H1 (cell line): ENCODE data around the gene CNPY2. TPM values are rescaled to one million over a fixed set of nuclear protein-coding genes. Genes with fewer than 3 reads are reported as not detected.

Experiments used
- CTBP2 ChIP-seq: IDR thresholded peaks from 2 replicates; pipeline ENCODE4 v1.7.0; 2011; ENCODE audit warnings: borderline replicate concordance, mild to moderate bottlenecking, moderate library complexity, mixed read lengths, low read length; ENCODE audit not compliant: insufficient read depth, insufficient read length
- JUND ChIP-seq: IDR thresholded peaks from 2 replicates; pipeline ENCODE4 v1.6.1; 2011; ENCODE audit warnings: mild to moderate bottlenecking, improper control_type of control experiment, low read length
- POU5F1 ChIP-seq: IDR thresholded peaks from 2 replicates; pipeline ENCODE4 v1.6.1; 2011; ENCODE audit warnings: low read depth, mild to moderate bottlenecking, low read length, moderate library complexity
- SIN3A ChIP-seq, 2 experiments: IDR thresholded peaks in 1 of 2; conservative IDR thresholded peaks in 1 of 2; 2 replicates each; pipeline ENCODE4 v1.6.1; 2011 to 2012; ENCODE audit warnings: low read length in 2 of 2, improper control_type of control experiment in 1 of 2, low read depth in 1 of 2, mild to moderate bottlenecking in 1 of 2
- SP1 ChIP-seq: IDR thresholded peaks from 2 replicates; pipeline ENCODE4 v1.6.1; 2011; ENCODE audit warnings: low read depth, low read length
- TAF7 ChIP-seq: optimal IDR thresholded peaks from 2 replicates; pipeline ENCODE3; 2011; ENCODE audit warnings: low read depth, mild to moderate bottlenecking, inconsistent platforms, low read length, moderate library complexity, borderline replicate concordance
- polyA plus RNA-seq, 7 experiments: library from polyadenylated mRNA; depleted of rRNA in 3 of 7; stranded (reverse) in 5 of 7; unstranded in 2 of 7; fragments of >200 nt in 5 of 7; fragments of 200-250 nt in 2 of 7; gene quantifications; 1 replicate in 5 of 7; 2 replicates in 1 of 7; 4 replicates in 1 of 7; pipeline versions ENCODE4 v1.2.1 to v1.2.3, GENCODE V29; 2011 to 2013; ENCODE audit warnings: missing spikeins in 2 of 7, mixed read lengths in 2 of 7
- total RNA-seq: library from RNA; stranded (reverse); fragmentation: NEBNext Ultra II Directional; extraction: Animal tissue kit (Norgen Biotek cat#: 25700); gene quantifications from 2 replicates; pipeline ENCODE4 v1.2.1, GENCODE V29; 2021

CNPY2 gene
- total and polyA plus RNA-seq, 2 of the 8 experiments (the other 6 are each of a cell fraction or from before 2014, with no cell fraction given) = 203 to 281 TPM

DNA sequence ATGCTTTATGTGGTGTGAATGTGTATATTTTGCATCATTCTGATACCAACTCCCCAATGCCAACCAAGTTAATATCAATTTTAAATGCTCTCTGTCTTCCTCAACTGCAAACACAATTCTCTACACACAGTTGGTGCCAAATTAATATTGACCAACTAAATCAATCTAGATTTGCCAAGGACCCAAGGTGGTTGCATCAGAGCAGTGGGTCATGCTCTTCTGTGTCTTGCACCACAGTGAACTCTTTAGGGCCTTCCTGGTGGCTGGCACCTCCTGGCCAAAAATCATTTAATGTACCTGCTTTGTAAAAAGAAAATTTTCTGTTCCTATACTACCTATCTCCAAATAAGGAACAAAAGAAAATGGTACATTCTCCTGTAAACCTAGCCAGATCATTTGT, 34.9 kb downstream of the CNPY2 start (continued):
- TF ChIP-seq SIN3A (conservative IDR thresholded peaks at IDR 0.05 in 1 of 2, IDR thresholded peaks at IDR 0.05 in 1 of 2; ENCODE audit: low read depth in 1 of 2, low read length in 2 of 2) (no peak), JUND (no peak), SP1 (no peak), TAF7 (no peak), POU5F1 (no peak), CTBP2 (no peak)
